Right lobe of liver (tissue), 6 donors: ENCODE measurements around the gene XCL1. TPM values are rescaled to one million over a fixed set of nuclear protein-coding genes. Genes with fewer than 3 reads are reported as not detected.
"Not testable (repeated sequence)": the region's sequence is repeated elsewhere in the genome, so short reads cannot be mapped to it uniquely, and the experiment has no call there.

Experiments
- ATAC-seq, 4 donors: fragments of 200-7000 bp; cut with Tn5 transposase; one replicate each; pipeline ENCODE4 v1.9.1; 2020; ENCODE audit warnings: mild to moderate bottlenecking in 4 of 4, moderate library complexity in 4 of 4
- DNase-seq, 3 donors: peaks; one replicate each; pipeline ENCODE4 v3.0.0-alpha.2; 2020
- H3K27ac ChIP-seq, 3 donors: fragments of 200-600 bp; one replicate each; pipeline ENCODE4 v1.8.0; 2022
- H3K27me3 ChIP-seq, 2 donors: fragments of 200-600 bp; one replicate each; pipeline ENCODE4 v1.8.0; 2022
- H3K36me3 ChIP-seq, 4 donors: fragments of 200-600 bp; sonication (generic) in 1 of 4; one replicate each; pipeline versions ENCODE4 v1.5.1 to v1.8.0; 2017 to 2022; ENCODE audit warnings: control low read depth in 1 of 4
- H3K4me1 ChIP-seq, 4 donors: fragments of 200-600 bp; sonication (generic) in 1 of 4; one replicate each; pipeline versions ENCODE4 v1.5.1 to v1.8.0; 2017 to 2022; ENCODE audit warnings: control low read depth in 1 of 4
- H3K4me3 ChIP-seq, 3 donors: fragments of 200-600 bp; one replicate each; pipeline ENCODE4 v1.8.0; 2022
- H3K9me3 ChIP-seq, 4 donors: fragments of 200-600 bp; sonication (generic) in 1 of 4; one replicate each; pipeline versions ENCODE4 v1.5.1 to v1.8.0; 2017 to 2022; ENCODE audit warnings: control low read depth in 1 of 4
- CTCF ChIP-seq, 4 donors: fragments of 200-600 bp in 3 of 4; fragments of 450-650 bp in 1 of 4; IDR thresholded peaks; one replicate each; pipeline versions ENCODE4 v1.5.1 to v1.8.0; 2016 to 2022; ENCODE audit warnings: antibody characterized with exemption in 4 of 4, mild to moderate bottlenecking in 2 of 4
- POLR2A ChIP-seq: fragments of 450-650 bp; IDR thresholded peaks from one replicate; pipeline ENCODE4 v1.6.1; 2017; ENCODE audit warnings: antibody characterized with exemption, mild to moderate bottlenecking
- WGBS: methylation state at CpG from one replicate; pipeline ENCODE4 v1.1.6; 2018; ENCODE audit warnings: low coverage, low lambda C conversion rate; ENCODE audit not compliant: insufficient coverage; ENCODE audit errors: missing lambda C conversion rate; 5-methylcytosine and 5-hydroxymethylcytosine counted together
- intact Hi-C, 2 donors: fragments of 100-400 bp; cut with DNase I; formaldehyde crosslinking; loops; one replicate each; pipeline versions ENCODE4 v1.11.2 to v1.14.1; 2022
- long read RNA-seq: library from polyadenylated mRNA; unstranded; transcript quantifications from one replicate; pipeline ENCODE4 v2.0.0, GENCODE V29; 2019
- total RNA-seq, 6 experiments: library from RNA; depleted of rRNA in 2 of 6; stranded (reverse); fragments of >200 nt in 2 of 6; fragmentation: NEBNext Ultra II Directional in 3 of 6; extraction: Animal tissue kit (Norgen Biotek cat#: 25700) in 3 of 6; gene quantifications; one replicate each; pipeline versions ENCODE4 v1.1.0 to v1.2.4, GENCODE V29; 2016 to 2023
- donor health status: DM: no; HTN: yes; CAD: no.
- donor health status: DM: no; HTN: no; CAD: no.
- donor health status: DM: no; HTN: no; CAD: no.
- donor health status: DM: no; HTN: yes; CAD: no.
- donor health status: DM: no; HTN: yes; CAD: no.

XCL1 gene
- total RNA-seq: under 1 TPM in 3 of 6 experiments, not detected in 3; 0.13 to 0.44 (median 0.22) TPM
- long read RNA-seq: 0 reads

- H3K9me3 ChIP-seq, intact Hi-C loops, H3K27ac ChIP-seq, H3K4me3 ChIP-seq, H3K27me3 ChIP-seq, DNase-seq, H3K4me1 ChIP-seq, H3K36me3 ChIP-seq: not testable (repeated sequence)
- 86% methylated on average over 3 of the region's 6 CpGs for WGBS
- ATAC-seq: peak in 1 of 4 donors; percentile 10
These were observed at the start of gene XCL1 for GRCh38 chr1:168576245-168576688. Gene XCL1 (plus strand): TSS chr1:168576605. CDS start chr1:168576638, 33 bp downstream.

- Histone ChIP-seq H3K36me3 (no peaks in the 10 kb centered on the region), H3K4me1 (no peaks in the 10 kb centered on the region), H3K27ac (no peak overlapping the region), H3K27me3 (no peaks in the 10 kb centered on the region), H3K9me3 (no peaks in the 10 kb centered on the region), H3K4me3 (no peak overlapping the region)
- intact Hi-C loops: no loop called here
- 41% methylated on average over 1 of the region's 1 CpG for WGBS
- no peak for DNase-seq
- peak; percentile 40 to 66 (median 52) for ATAC-seq
- TF ChIP-seq POLR2A (no peak), CTCF (IDR thresholded peaks at IDR 0.05) (no peak)
These were observed 46.9 kb upstream of the XCL1 start for GRCh38 chr1:168529518-168529917.

- ATAC-seq (no peak), DNase-seq (no peak)
- Histone ChIP-seq H3K27ac (no peak overlapping the region), H3K27me3 (no peaks in the 10 kb centered on the region), H3K9me3 (no peaks in the 10 kb centered on the region), H3K36me3 (no peaks in the 10 kb centered on the region), H3K4me1 (no peaks in the 10 kb centered on the region), H3K4me3 (no peak overlapping the region)
- TF ChIP-seq POLR2A (no peak), CTCF (IDR thresholded peaks at IDR 0.05) (no peak)
- WGBS: 88% methylated on average over 2 of the region's 2 CpGs
- intact Hi-C loops: no loop called here
These were observed 44.6 kb upstream of the XCL1 start for GRCh38 chr1:168531615-168532345.

- Histone ChIP-seq H3K4me1 (no peaks in the 10 kb centered on the region), H3K4me3 (no peak overlapping the region), H3K36me3 (no peaks in the 10 kb centered on the region), H3K9me3 (no peaks in the 10 kb centered on the region), H3K27ac (peak overlapping the region in 1 of 3 donors; percentile 11), H3K27me3 (no peaks in the 10 kb centered on the region)
- TF ChIP-seq CTCF (IDR thresholded peaks at IDR 0.05): no peak
- TF ChIP-seq POLR2A: no peak
- ATAC-seq (peak; percentile 34 to 53 (median 49)), DNase-seq (no peak)
- 50% methylated on average over 1 of the region's 1 CpG for WGBS
- intact Hi-C loops: no loop called here
These were observed 40.9 kb upstream of the XCL1 start for GRCh38 chr1:168535536-168535935.

- H3K9me3 ChIP-seq, H3K4me1 ChIP-seq, DNase-seq, H3K27ac ChIP-seq, H3K36me3 ChIP-seq, H3K27me3 ChIP-seq, intact Hi-C loops, H3K4me3 ChIP-seq: not testable (repeated sequence)
- 59% methylated on average over 7 of the region's 7 CpGs for WGBS
- peak in 3 of 4 donors; percentile 40 to 56 (median 54) for ATAC-seq
These were observed 35.6 kb upstream of the XCL1 start for GRCh38 chr1:168540798-168541197.

- H3K4me3 ChIP-seq, intact Hi-C loops, H3K27me3 ChIP-seq, ATAC-seq, DNase-seq, H3K27ac ChIP-seq, H3K36me3 ChIP-seq, H3K9me3 ChIP-seq: not testable (repeated sequence)
- WGBS: 90% methylated on average over 1 of the region's 2 CpGs
- H3K4me1 ChIP-seq: peaks cover 0 to 12% (median 0%) of the 10 kb centered on the region in 4 donors
These were observed 33.4 kb upstream of the XCL1 start for GRCh38 chr1:168542978-168543377.

GRCh38 chr1:168543840-168544498, 32.4 kb upstream of the XCL1 start, which contains the start of gene XCL2:
Gene XCL2 (minus strand): TSS chr1:168543997. CDS start chr1:168543964, 33 bp downstream.
- H3K27me3 ChIP-seq, H3K4me3 ChIP-seq, intact Hi-C loops, H3K36me3 ChIP-seq, DNase-seq, H3K9me3 ChIP-seq, H3K27ac ChIP-seq: not testable (repeated sequence)
- WGBS: 78% methylated on average over 5 of the region's 8 CpGs
- peak in 1 of 4 donors; percentile 25 for ATAC-seq
- H3K4me1 ChIP-seq: peaks cover 0 to 15% (median 0%) of the 10 kb centered on the region in 4 donors
